Renal cortex interstitium (tissue), 15 donors: ENCODE measurements around the gene HSD17B7. TPM values are rescaled to one million over a fixed set of nuclear protein-coding genes. Genes with fewer than 3 reads are reported as not detected.
A peak's percentile ranks its signal among the peaks of the same experiment; 100 is the strongest.
"Not testable (repeated sequence)": the region's sequence is repeated elsewhere in the genome, so short reads cannot be mapped to it uniquely, and the experiment has no call there.

ENCODE experiments used
- DNase-seq, 11 donors: peaks; one replicate each; pipeline ENCODE4 v3.0.0-alpha.2; 2013; ENCODE audit warnings: low read depth in 9 of 11, low spot score in 4 of 11; ENCODE audit errors: extremely low read depth in 1 of 11
- long read RNA-seq, 16 experiments: transcript quantifications; one replicate each; lab custom pipeline, GENCODE V29; 2026
- polyA plus RNA-seq, 3 donors: library from polyadenylated mRNA; unstranded; fragments of 120-200 nt; gene quantifications; one replicate each; pipeline ENCODE4 v1.2.1, GENCODE V29; 2013; ENCODE audit not compliant: insufficient read length in 3 of 3

Gene HSD17B7, protein sequence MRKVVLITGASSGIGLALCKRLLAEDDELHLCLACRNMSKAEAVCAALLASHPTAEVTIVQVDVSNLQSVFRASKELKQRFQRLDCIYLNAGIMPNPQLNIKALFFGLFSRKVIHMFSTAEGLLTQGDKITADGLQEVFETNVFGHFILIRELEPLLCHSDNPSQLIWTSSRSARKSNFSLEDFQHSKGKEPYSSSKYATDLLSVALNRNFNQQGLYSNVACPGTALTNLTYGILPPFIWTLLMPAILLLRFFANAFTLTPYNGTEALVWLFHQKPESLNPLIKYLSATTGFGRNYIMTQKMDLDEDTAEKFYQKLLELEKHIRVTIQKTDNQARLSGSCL
- polyA plus RNA-seq: 10 to 100 TPM; 13.2 to 27.7 (median 14.1) TPM
- long read RNA-seq, donor 1, partial matches to known transcripts: 0 of 4 reads
- long read RNA-seq, donor 1, other reads (novel, unspliced or antisense): 0 of 4 reads
- long read RNA-seq, donor 2, partial matches to known transcripts: 0 of 1 reads
- long read RNA-seq, donor 2, other reads (novel, unspliced or antisense): 0 of 1 reads
- long read RNA-seq, donor 3, transcript HSD17B7-201 (9 exons, 1,190 nt): major isoform, 6 of 6 reads
- long read RNA-seq, donor 3, partial matches to known transcripts: 0 of 6 reads
- long read RNA-seq, donor 3, other reads (novel, unspliced or antisense): 0 of 6 reads
- long read RNA-seq, donor 4, partial matches to known transcripts: 0 of 6 reads
- long read RNA-seq, donor 4, other reads (novel, unspliced or antisense): 0 of 6 reads
- long read RNA-seq, donor 5: 0 reads
- long read RNA-seq, donor 6, partial matches to known transcripts: 0 of 5 reads
- long read RNA-seq, donor 6, other reads (novel, unspliced or antisense): 0 of 5 reads
- long read RNA-seq, donor 7, partial matches to known transcripts: 0 of 3 reads
- long read RNA-seq, donor 7, other reads (novel, unspliced or antisense): 0 of 3 reads
- long read RNA-seq, donor 8, partial matches to known transcripts: 0 of 4 reads
- long read RNA-seq, donor 8, other reads (novel, unspliced or antisense): 0 of 4 reads
- long read RNA-seq, donor 9, partial matches to known transcripts: 0 of 3 reads
- long read RNA-seq, donor 9, other reads (novel, unspliced or antisense): 0 of 3 reads
- long read RNA-seq, donor 10, transcript HSD17B7-201 (9 exons, 1,190 nt): major isoform, 6 of 7 reads
- long read RNA-seq, donor 10, partial matches to known transcripts: 0 of 7 reads
- long read RNA-seq, donor 10, other reads (novel, unspliced or antisense): 0 of 7 reads
- long read RNA-seq, donor 11, partial matches to known transcripts: 0 of 2 reads
- long read RNA-seq, donor 11, other reads (novel, unspliced or antisense): 0 of 2 reads
- long read RNA-seq, donor 12, partial matches to known transcripts: 5 of 7 reads
- long read RNA-seq, donor 12, other reads (novel, unspliced or antisense): 0 of 7 reads
- long read RNA-seq, donor 13, partial matches to known transcripts: 7 of 9 reads
- long read RNA-seq, donor 13, other reads (novel, unspliced or antisense): 0 of 9 reads
- long read RNA-seq, donor 14, partial matches to known transcripts: 0 of 3 reads
- long read RNA-seq, donor 14, other reads (novel, unspliced or antisense): 0 of 3 reads
- long read RNA-seq, donor 15, partial matches to known transcripts: 0 of 3 reads
- long read RNA-seq, donor 15, other reads (novel, unspliced or antisense): 0 of 3 reads
- long read RNA-seq, donor 16, transcript HSD17B7-201 (9 exons, 1,190 nt): major isoform, 9 of 15 reads
- long read RNA-seq, donor 16, partial matches to known transcripts: 5 of 15 reads
- long read RNA-seq, donor 16, other reads (novel, unspliced or antisense): 0 of 15 reads

DNA sequence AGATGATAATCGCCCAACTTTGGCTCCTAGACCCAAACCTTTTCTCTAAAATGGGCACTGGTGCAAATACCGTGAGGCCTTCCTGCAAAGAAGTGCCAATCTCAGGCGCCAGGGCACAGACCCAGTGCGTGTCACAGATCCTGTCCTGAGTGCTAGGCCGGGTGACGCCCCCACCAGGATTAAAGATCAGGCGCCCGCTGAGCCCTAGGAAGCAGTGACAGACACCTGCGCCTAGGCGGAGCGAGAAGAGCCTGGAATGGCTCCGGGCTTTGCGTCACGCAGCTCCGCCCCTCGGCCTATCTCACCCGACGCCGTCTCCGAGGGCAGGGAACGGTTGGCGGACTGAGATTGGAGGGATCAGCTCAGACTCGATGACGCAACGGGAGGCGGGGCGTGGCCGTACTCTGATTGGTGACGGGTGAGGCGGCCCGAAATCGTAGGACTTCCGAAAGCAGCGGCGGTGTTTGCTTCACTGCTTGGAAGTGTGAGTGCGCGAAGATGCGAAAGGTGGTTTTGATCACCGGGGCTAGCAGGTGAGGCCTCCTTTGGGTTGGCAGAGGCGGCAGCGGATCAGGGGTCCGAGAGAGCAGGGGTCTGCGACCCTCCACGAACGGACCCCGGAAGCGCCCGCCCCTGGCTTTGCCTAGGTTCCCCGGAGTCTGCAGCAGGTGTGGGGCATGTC lies at the start of gene HSD17B7:
Gene HSD17B7 (plus strand): TSS at position 400 of the 682 bp plus-strand sequence. CDS start 99 bp downstream, at position 499.
- peak; percentile 15 to 54 (median 38) for DNase-seq

GRCh38 chr1:162740755-162741154 lies 49.7 kb upstream of the HSD17B7 start:
- DNase-seq: no peak

DNA sequence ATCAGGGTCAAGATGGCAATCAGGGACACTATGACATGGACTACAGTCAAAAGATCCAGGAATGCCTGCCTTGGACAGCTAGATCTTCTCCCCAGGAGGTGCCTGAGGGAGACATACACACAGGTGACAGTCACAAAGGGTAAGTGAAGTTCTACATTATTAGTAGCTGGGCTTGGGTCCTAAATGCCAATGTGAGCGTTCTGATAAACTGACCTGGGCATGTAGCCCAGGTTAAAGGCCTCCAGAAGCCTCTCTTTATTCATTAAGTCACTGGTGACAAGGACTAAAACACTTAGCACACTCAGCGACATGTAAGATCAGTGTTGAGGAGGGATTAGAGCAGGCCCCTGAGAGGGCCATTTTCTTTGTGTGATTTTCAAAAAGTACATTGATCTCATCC lies 48.9 kb upstream of the HSD17B7 start:
- no peak for DNase-seq

DNA sequence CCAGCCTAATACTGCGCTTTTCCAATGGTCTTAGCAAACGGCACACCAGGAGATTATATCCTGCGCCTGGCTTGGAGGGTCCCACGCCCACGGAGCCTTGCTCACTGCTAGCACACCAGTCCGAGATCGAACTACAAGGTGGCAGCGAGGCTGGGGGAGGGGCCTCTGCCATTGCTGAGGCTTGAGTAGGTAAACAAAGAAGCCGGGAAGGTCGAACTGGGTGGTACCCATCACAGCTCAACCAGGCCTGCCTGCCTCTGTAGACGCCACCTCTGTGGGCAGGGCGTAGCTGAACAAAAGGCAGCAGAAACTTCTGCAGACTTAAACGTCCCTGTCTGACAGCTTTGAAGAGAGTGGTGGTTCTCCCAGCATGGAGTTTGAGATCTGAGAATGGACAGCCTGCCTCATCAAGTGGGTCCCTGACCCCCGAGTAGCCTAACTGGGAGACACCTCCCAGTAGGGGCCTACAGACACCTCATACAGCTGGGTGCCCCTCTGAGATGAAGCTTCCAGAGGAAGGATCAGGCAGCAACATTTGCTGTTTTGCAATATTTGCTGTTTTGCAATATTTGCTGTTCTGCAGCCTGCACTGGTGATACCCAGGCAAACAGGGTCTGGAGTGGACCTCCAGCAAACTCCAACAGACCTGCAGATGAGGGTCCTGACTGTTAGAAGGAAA lies 44.1 kb upstream of the HSD17B7 start:
- not testable (repeated sequence) for DNase-seq

- DNase-seq: no peak
Measured at GRCh38 chr1:162753001-162753658, 37.4 kb upstream of the HSD17B7 start.

DNA sequence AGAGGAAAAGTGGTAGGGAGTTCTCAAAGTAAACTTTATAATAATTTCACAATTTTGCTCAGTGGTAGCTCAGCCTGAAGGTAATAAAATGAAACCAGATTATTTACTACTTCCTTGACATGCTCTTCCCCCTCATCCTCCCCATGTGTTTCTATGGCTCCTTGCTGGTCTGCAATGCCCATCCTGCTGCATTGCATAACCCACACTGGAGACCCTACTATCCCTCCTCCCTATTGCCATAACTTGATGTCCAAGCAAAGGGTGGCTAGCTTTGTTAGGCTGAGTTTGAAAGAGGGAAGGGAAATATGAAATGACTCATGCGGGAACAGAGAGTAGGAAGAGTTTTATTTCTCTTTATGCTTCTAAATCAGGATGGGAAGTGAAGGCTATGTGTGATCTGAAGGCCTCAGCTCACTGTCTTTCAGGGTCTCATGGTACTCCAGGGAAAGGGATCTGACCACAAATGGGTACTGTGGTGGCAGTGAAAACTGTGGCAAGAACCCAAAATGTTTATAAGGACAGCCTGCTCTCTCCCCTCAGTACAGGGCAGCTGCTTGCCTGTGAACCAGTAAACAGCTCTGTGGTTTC lies 36.4 kb upstream of the HSD17B7 start:
- no peak for DNase-seq

DNA sequence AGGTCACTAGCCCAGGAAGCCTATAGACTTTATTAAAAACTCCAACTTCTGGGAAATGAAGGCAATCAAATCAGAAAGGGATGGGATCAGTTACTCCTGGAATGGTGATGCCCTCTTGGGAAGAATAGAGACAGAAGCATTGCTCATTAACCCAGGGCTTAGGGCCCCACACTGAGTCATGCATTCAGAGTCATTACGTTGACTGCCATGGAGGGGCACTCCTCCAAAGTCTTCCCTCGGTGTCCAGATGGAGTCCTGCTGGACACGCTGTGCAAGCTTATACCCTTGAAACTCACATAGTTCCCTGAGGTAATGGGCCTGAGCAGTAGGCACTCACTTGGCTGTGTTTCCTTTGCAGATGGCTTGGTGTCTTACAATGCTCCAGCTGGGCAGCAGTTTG lies 35.2 kb upstream of the HSD17B7 start:
- DNase-seq: no peak

- no peak for DNase-seq
Measured at GRCh38 chr1:162756523-162756922, 34.0 kb upstream of the HSD17B7 start.

DNA sequence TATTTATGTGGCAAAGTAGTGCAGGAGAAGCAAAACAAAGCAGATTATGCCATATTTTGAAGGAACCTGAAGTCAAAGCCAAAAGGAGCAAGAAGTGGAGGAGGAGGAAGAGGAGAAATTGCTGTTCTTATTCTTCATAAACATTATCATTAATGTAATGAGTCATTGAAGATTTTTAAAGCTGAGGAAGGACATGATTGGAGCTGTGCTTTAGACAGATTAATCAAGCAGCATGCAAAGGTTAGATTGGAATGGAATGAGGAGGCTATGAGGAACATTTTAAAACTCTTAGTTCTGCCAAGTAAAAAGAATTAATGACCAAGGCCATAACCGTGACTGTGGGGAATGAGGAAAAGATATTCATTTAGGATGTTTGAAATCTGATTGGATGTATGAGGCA lies 33.0 kb upstream of the HSD17B7 start:
- DNase-seq: no peak

GRCh38 chr1:162765788-162766187 lies 24.7 kb upstream of the HSD17B7 start:
- DNase-seq: no peak

GRCh38 chr1:162772571-162773154 lies 17.8 kb upstream of the HSD17B7 start:
- no peak for DNase-seq

DNA sequence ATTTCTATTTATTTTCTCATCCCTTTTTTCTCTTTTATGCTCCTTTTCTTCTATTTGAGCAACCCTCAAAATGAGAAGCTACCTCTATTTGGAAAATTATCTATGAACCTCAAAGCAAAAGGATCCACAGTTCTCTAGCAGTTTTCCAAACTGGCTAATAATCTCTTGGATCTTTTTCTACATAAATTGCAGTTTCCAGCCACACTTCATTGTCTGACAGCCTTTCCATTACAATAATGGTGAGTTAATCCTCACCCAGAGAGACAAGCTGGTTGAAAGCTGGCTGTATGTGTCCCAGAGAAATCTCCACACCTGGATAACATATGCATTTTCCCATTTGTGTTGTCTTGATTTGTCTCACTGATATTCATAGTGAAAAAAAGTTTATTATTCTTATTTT lies 16.5 kb upstream of the HSD17B7 start:
- DNase-seq: no peak

- no peak for DNase-seq
Measured at GRCh38 chr1:162779043-162779442, 11.5 kb upstream of the HSD17B7 start.

DNA sequence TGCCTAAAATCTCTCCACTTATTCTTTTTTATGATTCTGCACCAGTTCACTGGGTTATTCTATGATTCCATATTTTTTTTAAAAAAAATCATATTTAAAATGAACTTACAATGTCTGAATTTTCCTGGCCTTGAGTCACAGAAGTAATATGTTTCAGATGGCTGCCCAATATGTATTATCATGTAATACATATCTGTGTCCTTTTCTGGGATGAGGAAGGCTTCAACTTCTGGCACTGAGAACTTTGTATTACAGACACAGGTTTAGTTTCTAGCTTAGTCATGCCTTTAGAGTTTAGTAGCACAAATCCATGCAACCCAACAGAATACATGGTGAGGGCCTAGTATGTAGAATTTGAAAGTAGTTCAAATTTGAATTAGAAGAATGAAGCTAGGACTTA lies 7.8 kb upstream of the HSD17B7 start:
- DNase-seq: no peak

DNA sequence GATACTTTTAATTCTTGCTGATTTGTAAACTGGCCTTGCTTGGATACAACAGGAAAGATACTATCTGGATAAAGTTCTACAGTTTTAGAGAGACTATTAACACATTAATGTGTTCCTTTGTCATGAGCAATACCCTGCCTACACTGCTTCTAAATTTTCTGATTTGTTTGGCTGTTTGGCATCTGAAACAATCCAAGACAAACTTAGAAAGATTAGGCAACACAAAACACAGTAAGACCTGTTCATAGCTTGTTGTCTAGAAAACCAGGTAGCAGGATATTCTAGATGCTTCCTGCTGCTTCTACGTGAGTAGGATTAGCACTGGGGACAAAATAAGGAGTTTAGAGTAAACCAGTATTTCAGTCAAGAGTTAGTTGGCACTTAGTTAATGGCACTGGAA lies 5.6 kb upstream of the HSD17B7 start:
- DNase-seq: not testable (repeated sequence)

GRCh38 chr1:162788783-162789182 lies 1.7 kb upstream of the HSD17B7 start:
- peak in 2 of 11 donors; percentile 4 to 7 for DNase-seq
